Hematopoietic multipotent progenitor cell (in vitro differentiated cells): ENCODE results near the gene ZMYND15. TPM values are rescaled to one million over a fixed set of nuclear protein-coding genes. Genes with fewer than 3 reads are reported as not detected.
A peak's percentile ranks its signal among the peaks of the same experiment; 100 is the strongest.
"Not testable (repeated sequence)": the region's sequence is repeated elsewhere in the genome, so short reads cannot be mapped to it uniquely, and the experiment has no call there.

ENCODE experiments used
- DNase-seq, 3 donors: peaks; one replicate each; pipeline ENCODE4 v3.0.0-alpha.2; 2011 to 2015; ENCODE audit warnings: low read depth in 2 of 3, low spot score in 2 of 3
- total RNA-seq: library from RNA; depleted of rRNA; stranded (reverse); fragments of >200 nt; gene quantifications from one replicate; pipeline ENCODE4 v1.2.3, GENCODE V29; 2012

The ZMYND15 gene, protein sequence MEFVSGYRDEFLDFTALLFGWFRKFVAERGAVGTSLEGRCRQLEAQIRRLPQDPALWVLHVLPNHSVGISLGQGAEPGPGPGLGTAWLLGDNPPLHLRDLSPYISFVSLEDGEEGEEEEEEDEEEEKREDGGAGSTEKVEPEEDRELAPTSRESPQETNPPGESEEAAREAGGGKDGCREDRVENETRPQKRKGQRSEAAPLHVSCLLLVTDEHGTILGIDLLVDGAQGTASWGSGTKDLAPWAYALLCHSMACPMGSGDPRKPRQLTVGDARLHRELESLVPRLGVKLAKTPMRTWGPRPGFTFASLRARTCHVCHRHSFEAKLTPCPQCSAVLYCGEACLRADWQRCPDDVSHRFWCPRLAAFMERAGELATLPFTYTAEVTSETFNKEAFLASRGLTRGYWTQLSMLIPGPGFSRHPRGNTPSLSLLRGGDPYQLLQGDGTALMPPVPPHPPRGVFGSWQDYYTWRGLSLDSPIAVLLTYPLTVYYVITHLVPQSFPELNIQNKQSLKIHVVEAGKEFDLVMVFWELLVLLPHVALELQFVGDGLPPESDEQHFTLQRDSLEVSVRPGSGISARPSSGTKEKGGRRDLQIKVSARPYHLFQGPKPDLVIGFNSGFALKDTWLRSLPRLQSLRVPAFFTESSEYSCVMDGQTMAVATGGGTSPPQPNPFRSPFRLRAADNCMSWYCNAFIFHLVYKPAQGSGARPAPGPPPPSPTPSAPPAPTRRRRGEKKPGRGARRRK
- total RNA-seq: under 0.01 TPM

DNA sequence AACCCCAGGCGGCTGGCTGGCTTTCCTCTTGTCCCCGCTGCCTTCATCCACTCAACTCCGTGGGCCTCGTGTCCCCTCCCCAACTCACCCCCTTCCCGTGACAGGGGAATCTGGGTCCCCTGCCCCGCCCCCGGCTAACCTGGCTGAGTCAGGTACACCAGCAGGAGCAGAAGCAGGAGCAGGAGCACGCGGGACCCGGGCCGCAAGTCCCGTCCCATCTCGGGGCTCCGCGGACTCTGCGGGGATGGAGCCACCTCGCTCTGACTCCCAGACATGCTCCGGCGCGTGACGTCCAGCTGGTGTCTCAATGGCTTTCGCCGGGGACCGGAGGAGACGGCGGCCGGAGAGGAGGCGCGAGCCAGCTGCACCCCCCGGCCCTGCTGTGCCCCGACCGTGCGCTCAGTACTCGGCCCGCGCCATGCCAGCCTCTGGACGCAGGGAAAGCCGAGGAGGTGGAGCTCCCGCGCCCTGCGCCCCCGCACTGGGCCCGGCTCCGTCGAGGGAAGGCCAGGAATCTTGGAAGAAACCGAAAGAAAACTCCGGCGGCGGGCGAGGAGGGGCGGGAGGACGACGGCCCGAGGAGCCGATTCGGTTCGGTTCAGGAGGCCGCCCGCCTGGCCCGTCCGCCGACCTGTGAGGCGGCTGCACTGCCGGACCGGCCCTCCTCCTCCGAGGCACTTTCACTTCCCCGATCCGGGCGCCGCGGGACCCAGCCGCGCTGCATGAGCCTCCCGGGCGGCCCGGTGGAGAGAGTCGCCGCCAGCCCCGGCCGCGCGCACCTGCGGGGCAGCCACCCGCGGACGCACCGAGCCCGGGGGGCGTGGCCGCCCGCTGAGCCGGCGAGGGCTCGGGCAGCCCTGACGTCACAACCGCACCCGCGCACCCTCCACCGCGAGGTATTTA lies at the start of gene ZMYND15, which contains the start of gene CXCL16:
TSS of gene ZMYND15 (plus strand) at position 712 of the 903 bp plus-strand sequence. CDS start 716 bp downstream, outside the sequence.
TSS of gene CXCL16 (minus strand) at position 807 of the 903 bp plus-strand sequence. CDS start at position 218, 589 bp downstream.
- DNase-seq: peak in 2 of 3 donors; percentile 36 to 37

DNA sequence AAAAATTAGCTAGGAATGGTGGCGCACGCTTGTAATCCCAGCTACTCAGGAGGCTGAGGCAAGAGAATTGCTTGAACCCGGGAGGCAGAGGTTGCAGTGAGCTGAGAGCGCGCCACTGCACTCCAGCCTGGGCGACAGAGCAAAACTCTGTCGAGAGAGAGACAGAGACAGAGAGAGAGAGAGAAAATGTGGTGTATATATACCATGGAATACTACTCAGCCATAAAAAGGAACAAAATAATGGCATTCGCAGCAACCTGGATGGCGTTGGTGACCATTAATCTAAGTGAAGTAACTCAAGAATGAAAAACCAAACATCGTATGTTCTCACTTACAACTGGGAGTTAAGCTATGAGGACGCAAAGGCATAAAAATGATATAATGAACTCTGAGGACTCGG lies 49.8 kb upstream of the ZMYND15 start:
- DNase-seq: not testable (repeated sequence)

DNA sequence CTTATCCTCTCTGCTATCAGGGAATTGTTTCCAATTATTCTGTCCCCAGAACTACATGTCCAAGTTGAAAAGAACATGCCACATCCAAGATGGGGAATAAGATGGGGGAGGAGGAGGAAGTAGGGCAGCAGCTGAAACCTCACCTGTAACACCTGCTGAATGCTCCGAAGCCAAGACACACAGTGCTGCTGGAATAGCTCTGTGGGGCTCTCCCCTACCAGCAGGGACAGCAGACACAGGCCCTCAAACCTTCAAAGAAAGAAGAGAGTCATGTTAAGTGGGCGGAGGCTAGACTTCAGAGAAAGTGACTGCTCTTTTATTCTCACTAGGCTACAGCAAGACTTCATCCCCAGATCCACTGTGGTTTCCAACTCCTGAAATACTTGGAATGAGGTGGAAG lies 48.9 kb upstream of the ZMYND15 start:
- no peak for DNase-seq

DNA sequence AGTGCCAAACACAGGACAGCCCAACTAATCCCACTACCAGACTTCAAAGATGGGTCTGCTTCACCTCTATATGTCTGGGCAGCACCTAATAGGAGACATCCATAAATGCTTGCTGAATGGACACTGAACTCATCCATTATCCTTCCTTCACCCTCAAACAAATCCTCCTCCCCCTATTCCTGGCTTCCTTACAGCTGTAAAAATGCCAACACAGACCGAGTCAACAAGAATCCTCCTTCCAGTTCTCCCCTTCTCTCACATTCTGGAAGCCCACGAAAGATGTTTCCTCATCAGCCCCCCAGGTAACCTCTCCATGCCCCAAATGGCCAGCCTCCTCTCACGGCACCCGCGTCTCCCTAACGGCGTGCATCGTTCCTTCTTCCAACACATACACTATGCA lies 47.9 kb upstream of the ZMYND15 start:
- no peak for DNase-seq

DNA sequence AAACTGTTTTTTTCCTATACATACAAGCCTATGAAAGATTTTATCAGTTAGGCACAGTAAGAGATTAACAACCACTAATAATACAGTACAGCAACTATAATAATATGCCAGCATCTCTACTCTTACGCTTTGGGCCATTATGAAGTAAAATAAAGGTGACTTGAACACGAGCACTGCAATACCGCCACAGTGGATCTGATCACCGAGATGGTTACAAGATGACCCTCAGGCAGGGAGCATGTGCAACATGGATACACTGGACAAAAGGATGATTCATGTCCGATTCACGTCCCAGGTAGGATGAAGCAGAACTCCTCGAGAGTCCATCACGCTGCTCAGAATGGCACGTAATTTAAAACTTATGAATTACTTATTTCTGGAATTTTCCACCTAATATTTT lies 46.2 kb upstream of the ZMYND15 start:
- no peak for DNase-seq

DNA sequence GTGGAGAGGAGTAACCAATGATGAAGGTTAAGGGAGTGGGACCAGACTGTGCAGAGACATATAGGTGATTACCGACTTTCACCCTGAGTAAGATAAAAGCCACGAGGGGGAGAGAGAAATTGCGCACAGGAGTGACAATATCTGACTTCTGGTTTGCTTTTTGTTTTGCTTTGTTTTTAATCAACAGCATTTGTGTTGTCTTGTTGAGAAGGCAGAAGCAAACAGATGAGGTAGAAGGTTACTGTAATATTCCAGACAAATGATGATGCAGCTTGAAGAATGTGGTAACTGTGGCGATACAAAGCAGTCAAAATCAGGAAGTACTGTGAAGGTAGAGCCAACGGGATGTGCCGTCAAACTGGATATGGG lies 43.2 kb upstream of the ZMYND15 start:
- peak in 1 of 3 donors; percentile 15 for DNase-seq

DNA sequence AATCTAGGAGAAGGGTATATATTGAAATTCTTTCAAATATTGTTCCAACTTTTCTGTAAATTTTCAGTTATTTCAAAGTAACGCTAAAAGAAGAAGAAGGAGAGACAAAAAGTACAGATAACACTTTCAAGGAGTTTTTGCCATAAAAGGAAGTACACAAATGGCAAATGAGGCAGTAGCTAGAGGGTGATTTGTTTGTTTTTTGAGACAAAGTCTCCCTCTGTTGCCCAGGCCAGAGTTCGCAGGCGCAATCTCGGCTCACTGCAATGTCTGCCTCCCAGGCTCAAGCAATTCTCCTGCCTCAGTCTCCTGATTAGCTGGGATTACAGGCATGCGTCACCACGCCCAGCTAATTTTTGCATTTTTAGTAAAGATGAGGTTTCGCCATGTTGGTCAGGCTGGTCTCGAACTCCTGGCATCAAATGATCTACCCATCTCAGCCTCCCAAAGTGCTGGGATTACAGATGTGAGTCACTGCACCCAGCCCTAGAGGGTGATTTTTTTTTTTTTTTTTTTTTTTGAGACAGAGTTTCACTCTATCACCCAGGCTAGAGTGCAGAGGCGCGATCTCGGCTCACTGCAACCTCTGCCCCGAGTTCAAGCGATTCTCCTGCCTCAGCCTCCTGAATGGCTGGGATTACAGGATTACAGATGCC lies 40.1 kb upstream of the ZMYND15 start:
- not testable (repeated sequence) for DNase-seq

DNA sequence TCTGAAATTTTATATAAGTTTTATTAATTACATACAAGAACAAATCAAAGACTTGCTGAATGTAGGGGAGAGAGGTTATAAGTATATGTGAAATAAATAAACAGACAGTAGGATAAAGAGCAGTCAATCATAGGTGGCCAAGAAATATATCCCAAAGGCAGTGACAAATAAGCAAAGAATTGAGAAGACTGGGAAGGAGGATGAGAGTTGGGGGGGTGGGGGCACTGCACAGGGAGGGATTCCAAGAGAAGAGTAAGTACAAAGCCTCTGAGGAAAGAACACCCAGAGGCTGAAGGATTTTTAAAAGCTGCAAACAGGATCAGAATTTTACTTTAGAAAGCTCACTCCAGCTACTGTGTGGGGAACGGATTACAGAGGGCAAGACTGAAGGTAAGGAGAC lies 38.5 kb upstream of the ZMYND15 start:
- no peak for DNase-seq

DNA sequence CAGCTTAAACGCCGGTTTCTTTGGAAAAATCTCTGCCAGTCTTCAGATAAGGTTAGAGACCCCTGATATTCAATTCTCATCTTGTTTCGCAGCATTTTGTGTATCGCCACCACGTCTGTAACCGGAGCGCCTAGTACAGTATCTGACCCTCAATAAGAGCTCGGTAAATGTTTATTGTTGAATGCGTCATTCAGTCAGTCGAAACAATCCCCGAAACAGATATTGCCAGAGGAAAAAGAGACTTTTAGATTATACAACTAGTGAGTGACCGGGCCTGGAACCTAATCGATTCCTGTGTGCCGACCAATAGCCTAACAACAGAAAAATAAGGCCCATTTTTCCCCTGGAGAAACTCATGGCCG lies 36.3 kb upstream of the ZMYND15 start:
- DNase-seq: no peak

DNA sequence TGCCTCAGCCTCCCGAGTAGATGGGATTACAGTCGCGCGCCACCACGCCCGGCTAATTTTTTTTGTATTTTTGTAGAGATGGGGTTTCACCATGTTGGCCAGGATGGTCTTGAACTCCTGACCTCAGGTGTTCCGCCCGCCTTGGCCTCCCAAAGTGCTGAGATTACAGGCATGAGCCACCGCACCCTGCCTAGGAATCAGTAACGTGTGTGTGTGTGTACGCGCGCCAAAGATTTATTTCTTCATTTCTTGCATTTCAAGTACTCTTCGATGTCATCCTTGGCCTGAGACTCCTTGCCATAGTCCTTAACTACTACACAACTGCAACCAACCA lies 35.1 kb upstream of the ZMYND15 start:
- DNase-seq: not testable (repeated sequence)

DNA sequence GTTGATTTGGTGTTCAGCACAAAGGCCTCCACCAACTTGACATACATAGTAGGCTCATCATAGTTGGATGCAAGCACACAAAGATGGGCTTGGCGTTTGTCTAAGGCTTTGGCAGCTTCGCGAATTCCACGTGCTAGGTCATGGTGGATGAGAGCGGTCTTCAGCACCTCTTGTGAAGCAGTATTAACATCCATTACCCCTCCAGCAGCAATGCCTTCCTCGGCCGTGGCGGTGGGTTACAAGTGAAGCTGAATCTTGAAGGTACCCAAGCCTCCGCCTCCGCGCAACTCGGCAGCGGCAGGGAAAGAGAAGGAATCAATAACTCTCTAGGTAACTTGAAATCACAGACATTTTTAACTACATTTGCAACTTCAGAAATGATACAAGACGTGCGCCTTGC lies 34.6 kb upstream of the ZMYND15 start:
- no peak for DNase-seq

DNA sequence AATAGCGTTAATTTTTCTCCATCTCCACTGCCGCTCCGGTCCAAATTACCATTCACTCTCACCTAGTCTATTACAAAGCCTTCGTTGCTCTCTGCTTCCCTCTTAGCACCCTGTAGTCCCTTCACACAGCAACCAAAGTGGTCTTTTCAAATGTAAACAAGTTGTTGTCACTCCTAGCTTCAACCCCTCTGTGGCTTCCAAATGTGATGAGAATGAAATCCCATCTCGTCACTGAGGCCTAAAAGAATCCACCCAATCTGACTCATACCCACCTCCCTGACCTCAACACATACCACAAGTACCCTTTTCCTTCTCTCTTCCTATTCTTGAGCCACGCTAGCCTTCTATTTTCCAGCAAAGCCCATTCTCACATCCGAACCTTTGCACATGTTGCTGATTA lies 33.5 kb upstream of the ZMYND15 start:
- DNase-seq: no peak

DNA sequence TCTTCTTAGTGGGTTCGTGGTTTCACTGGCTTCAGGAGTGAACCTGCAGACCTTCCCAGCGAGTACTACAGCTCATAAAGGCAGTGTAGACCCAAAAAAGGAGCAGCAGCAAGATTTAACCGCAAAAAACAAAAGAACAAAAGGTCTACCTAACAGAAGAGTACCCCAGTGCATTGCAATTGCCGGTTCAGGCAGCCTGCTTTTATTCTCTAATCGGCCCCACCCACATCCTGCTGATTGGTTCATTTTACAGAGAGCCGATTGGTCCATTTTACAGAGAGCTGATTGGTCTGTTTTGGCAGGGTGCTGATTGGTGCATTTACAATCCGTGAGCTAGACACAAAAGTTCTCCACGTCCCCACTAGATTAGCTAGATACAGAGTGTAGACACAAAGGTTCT lies 31.2 kb upstream of the ZMYND15 start:
- peak in 1 of 3 donors; percentile 63 for DNase-seq

DNA sequence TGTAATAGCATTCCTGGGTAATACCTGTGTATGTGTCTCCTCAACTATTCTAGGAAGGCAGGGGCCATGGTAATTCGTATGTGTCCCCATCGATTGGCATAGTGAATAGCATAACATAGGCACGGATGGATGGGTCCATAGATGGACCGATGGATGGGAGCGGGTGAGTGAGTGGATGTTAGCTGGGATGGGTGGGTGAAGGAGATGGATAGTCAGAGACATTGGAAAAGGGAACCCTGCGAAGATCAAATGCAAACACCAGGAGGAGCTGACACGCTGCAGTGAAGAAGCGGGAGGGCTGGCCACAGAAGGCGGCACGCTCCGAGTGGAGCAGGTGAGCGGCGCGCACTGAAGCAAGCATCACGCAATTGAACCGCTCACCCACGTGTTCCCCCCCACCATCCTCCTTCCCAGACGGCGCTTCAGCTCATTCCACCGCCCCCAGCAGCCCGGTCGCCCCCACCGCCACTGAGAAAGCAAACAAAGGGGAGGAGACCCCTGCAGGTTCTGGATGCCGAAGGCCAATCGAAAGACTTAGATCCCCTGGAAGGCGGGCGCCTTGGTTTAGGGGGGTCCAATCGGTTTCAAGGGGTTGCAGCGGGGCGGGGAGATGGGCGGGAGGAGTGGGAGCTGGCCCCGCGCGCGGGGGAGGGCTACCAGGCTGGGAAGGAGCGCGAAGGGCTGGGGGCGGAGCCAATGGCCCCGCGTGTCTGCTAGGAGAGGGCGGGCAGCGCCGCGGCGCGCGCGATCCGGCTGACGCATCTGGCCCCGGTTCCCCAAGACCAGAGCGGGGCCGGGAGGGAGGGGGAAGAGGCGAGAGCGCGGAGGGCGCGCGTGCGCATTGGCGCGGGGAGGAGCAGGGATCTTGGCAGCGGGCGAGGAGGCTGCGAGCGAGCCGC lies 29.6 kb upstream of the ZMYND15 start, which contains the start of gene ARRB2:
TSS of gene ARRB2 (plus strand) at position 839 of the 899 bp plus-strand sequence. CDS start 90 bp downstream, outside the sequence.
- DNase-seq: peak; percentile 99 to 100 (median 100)

DNA sequence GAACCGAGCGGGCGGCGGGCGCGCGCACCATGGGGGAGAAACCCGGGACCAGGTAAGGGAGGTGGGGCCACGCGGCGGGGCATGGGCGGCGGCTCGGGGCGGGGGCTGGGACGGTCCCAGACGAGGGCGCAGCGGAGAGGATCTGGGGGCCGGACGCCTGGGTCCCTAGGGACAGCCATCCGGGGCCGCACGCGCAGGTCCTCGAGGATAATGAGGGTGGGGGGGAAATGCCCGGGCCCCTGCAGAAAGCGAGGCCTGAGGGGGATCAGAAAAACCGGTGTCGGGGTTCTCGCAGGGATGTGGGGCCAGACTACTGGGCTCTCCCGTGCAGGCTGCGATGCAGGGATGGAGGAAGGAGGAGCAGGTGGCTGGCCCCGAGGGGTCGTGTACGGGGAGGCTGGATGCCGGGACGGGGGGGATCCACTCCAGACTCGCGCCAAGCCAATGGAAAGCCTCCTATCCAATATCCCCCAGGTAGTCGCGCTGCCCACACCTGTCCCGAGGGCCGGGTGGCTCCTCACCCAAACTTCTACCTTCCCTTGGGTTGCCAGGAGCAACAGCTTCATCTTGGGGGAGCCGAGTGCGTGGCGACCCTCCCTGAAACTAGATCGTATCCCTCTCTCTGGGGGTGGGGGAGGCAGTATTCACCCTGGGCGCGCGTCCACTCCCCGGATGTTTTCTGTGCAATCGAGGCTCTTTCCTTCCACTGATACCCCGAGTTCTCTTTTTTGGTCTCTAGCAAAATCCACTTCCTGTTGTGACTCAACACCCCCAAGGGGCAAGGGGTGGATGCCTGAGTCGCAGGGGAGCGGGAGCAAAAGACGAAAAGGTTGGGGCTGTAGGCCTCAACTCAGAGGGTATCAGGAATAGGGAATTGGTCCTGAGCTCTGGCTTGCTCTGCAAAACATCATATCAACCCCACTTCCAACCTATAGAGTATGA lies 28.7 kb upstream of the ZMYND15 start:
- peak in 2 of 3 donors; percentile 52 to 62 for DNase-seq

DNA sequence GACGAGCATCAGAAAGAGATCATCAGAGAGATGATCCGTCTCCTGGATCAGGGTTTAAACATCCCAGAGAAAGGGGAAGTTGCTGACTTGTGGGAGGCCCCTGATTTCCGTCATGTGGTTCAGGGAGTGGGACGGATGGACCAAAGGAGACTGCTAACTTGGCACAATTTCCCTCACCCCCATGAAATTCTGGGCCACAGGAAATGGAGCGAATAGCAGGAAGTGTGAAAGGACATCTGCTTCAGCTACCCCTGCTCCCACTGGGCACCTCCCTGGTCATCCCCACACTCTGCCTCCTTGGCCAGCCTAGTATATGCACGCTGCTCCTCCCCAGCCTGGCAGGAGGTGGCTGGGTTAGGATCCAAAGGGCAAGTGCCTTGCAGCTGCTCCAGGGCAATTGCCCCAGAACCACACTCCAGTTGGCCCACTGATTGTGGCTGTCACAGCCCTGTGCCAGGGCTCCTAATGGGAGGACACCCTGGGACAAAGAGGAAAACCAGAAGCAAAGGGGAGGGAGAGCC lies 27.9 kb upstream of the ZMYND15 start:
- DNase-seq: peak in 2 of 3 donors; percentile 54 to 65

DNA sequence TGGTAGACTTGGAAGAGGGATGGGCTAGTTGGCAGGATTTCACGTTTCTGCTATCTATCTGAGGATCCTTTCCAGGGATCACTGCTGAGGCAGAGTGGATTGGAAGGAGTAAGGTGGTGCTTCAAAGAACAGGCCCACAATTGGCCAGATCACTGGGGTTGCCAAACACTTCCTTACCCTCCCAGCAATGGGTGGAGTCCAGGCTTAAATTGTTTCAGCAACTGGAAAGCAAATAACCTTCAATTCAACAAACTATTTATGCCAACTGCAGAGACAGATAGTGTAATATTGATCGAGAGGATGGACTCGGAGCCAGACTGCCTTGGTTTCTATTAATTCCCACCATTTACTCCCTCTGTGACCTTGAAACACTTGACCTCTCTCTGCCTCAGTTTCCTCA lies 27.1 kb upstream of the ZMYND15 start:
- DNase-seq: no peak
